OCI-LY3 (cell line): ENCODE results near the gene GFRA1.

Experiments
- H2AFZ ChIP-seq: fragments of 200-600, 300-600 bp; shearing (Covaris generic); 2 replicates; pipeline ENCODE4 v1.6.0; 2014; ENCODE audit warnings: antibody characterized with exemption, low read depth, low read length
- H3K27ac ChIP-seq: fragments of 200-600, 300-600 bp; sonication (generic); 2 replicates; pipeline ENCODE4 v1.5.1; 2014; ENCODE audit warnings: mild to moderate bottlenecking, low read length, moderate library complexity, mixed read lengths
- H3K27me3 ChIP-seq: fragments of 200-600, 300-600 bp; sonication (generic); 2 replicates; pipeline ENCODE4 v1.6.1; 2014; ENCODE audit warnings: low read depth, low read length, mixed read lengths
- H3K36me3 ChIP-seq: fragments of 200-600, 300-600 bp; sonication (generic); replicated peaks from 2 replicates; pipeline ENCODE3; 2014; ENCODE audit warnings: low read depth, low read length, mixed read lengths
- H3K4me1 ChIP-seq: fragments of 300-600, 200-600 bp; sonication (generic); 2 replicates; pipeline ENCODE4 v1.6.1; 2014; ENCODE audit warnings: low read length, mixed read lengths
- H3K4me2 ChIP-seq: fragments of 200-600, 300-600 bp; sonication (generic); 2 replicates; pipeline ENCODE4 v1.6.1; 2014; ENCODE audit warnings: low read length, mixed read lengths
- H3K4me3 ChIP-seq: fragments of 300-600, 200-600 bp; sonication (generic); 2 replicates; pipeline ENCODE4 v1.5.1; 2014; ENCODE audit warnings: antibody characterized with exemption, mild to moderate bottlenecking, low read length, moderate library complexity
- H3K79me2 ChIP-seq: fragments of 300-600, 200-600 bp; shearing (Covaris generic); 2 replicates; pipeline ENCODE4 v1.6.1; 2014; ENCODE audit warnings: mild to moderate bottlenecking, low read length, mixed read lengths
- H3K9ac ChIP-seq: fragments of 300-600, 200-600 bp; shearing (Covaris generic); 2 replicates; pipeline ENCODE4 v1.6.0; 2014; ENCODE audit warnings: mild to moderate bottlenecking, low read length, moderate library complexity
- H3K9me3 ChIP-seq: fragments of 200-600, 300-600 bp; shearing (Covaris generic); 2 replicates; pipeline ENCODE4 v1.6.1; 2014; ENCODE audit warnings: low read length, mixed read lengths; ENCODE audit not compliant: insufficient read depth
- H4K20me1 ChIP-seq: fragments of 200-600, 300-600 bp; sonication (generic); 2 replicates; pipeline ENCODE4 v1.6.1; 2016; ENCODE audit warnings: low read length, mixed read lengths; ENCODE audit not compliant: insufficient read depth
- CTCF ChIP-seq: fragments of 200-600, 300-600 bp; sonication (generic); IDR thresholded peaks from 2 replicates; pipeline ENCODE4 v1.5.1; 2014; ENCODE audit warnings: antibody characterized with exemption, low read length, low read depth
- EZH2phosphoT487 ChIP-seq: fragments of 200-600 bp; shearing (Covaris generic); IDR thresholded peaks from 2 replicates; pipeline ENCODE4 v1.6.1; 2018; ENCODE audit warnings: antibody characterized with exemption, mixed run types, low read depth

Gene GFRA1

DNA sequence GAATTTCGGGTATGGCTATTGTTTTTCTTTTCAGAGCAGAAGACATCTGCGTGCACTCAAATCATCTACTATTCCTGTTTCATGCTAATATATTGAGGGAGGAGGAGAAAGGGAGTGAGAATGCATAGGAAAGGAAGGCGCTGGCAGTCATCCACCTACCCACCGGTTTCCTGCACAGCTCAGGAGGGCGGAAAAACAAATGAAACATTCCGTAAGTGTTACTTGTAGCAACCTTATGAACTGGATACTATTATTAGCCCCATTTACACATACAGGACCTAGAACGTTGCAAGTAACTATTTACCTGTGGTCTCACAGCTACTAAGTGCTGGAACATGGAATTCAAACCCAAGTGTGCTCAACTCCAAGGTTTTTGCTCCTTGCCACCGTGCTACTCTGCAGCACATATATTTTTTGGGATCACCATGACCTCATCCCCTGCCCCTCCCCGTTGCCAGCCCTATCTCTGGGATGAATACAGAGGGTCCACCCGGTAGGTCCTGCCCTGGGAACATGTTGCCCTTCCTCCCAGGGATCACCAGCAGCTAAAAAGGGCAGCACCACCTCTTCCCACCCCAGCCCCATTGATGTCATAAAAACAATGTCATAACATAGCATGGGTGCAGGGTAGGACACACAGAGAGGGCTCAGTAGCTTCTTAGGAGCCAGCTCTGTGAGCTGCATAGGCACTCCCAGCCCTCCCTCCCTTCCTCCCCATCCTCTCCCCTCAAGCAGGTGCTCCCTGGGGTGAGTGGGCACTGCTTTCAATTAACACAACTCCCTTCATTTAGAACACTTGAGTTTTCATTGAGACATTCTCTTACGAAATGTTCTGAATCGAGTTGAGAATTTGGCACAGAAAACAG lies 16.9 kb downstream of the GFRA1 start:
- TF ChIP-seq CTCF = no peak
- TF ChIP-seq EZH2phosphoT487 = no peak
- H4K20me1 ChIP-seq = no peaks in the 10 kb centered on the region
- H3K4me1 ChIP-seq = no peaks in the 10 kb centered on the region
- no peaks in the 10 kb centered on the region for H3K36me3 ChIP-seq
- no peak overlapping the region for H2AFZ ChIP-seq
- H3K27ac ChIP-seq = no peak overlapping the region
- H3K27me3 ChIP-seq = no peaks in the 10 kb centered on the region
- H3K9me3 ChIP-seq = no peaks in the 10 kb centered on the region
- H3K4me3 ChIP-seq = no peak overlapping the region
- no peak overlapping the region for H3K9ac ChIP-seq
- H3K4me2 ChIP-seq = no peak overlapping the region
- H3K79me2 ChIP-seq = no peaks in the 10 kb centered on the region

- H3K36me3 ChIP-seq = no peaks in the 10 kb centered on the region
- no peak overlapping the region for H3K4me3 ChIP-seq
- no peak for TF ChIP-seq EZH2phosphoT487
- TF ChIP-seq CTCF = no peak
- no peaks in the 10 kb centered on the region for H3K9me3 ChIP-seq
- no peak overlapping the region for H3K9ac ChIP-seq
- H3K4me1 ChIP-seq = no peaks in the 10 kb centered on the region
- H3K27me3 ChIP-seq = no peaks in the 10 kb centered on the region
- H3K4me2 ChIP-seq = no peak overlapping the region
- H3K27ac ChIP-seq = no peak overlapping the region
- H2AFZ ChIP-seq = no peak overlapping the region
- H4K20me1 ChIP-seq = no peaks in the 10 kb centered on the region
- H3K79me2 ChIP-seq = no peaks in the 10 kb centered on the region
Measured at GRCh38 chr10:116254422-116255155, 18.4 kb downstream of the GFRA1 start.

GRCh38 chr10:116253716-116254115 lies 19.3 kb downstream of the GFRA1 start:
- Histone ChIP-seq H3K9me3 (no peaks in the 10 kb centered on the region), H4K20me1 (no peaks in the 10 kb centered on the region)

More at GRCh38 chr10:116253716-116254115, 19.3 kb downstream of the GFRA1 start:
- Histone ChIP-seq H2AFZ (no peak overlapping the region), H3K4me3 (no peak overlapping the region), H3K36me3 (no peaks in the 10 kb centered on the region), H3K27me3 (no peaks in the 10 kb centered on the region), H3K9ac (no peak overlapping the region), H3K79me2 (no peaks in the 10 kb centered on the region), H3K27ac (no peak overlapping the region), H3K4me2 (no peak overlapping the region), H3K4me1 (no peaks in the 10 kb centered on the region)
- TF ChIP-seq EZH2phosphoT487 = no peak
- TF ChIP-seq CTCF = no peak
